ENCODE measurements around the gene PLCB4.

DNA sequence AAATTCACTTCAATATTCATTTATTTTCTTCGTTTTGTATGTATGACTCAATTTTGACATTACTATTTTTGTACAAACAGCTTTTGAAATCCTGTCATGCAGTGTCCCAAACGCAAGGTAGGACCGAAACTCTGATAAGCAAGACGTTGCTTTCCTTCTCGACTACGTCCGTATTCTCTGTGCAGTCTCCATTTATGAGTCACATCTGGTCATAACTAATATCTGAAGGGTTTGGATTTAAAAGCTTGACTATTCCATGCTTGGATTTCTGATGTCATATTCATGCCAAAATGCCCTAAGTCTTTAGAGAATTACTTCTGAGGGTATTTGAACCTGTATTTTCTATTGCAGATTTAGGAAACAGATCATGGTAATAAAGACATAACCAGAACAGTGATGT is 407.8 kb downstream of the PLCB4 start:
- TF ChIP-seq, protein P1, sequence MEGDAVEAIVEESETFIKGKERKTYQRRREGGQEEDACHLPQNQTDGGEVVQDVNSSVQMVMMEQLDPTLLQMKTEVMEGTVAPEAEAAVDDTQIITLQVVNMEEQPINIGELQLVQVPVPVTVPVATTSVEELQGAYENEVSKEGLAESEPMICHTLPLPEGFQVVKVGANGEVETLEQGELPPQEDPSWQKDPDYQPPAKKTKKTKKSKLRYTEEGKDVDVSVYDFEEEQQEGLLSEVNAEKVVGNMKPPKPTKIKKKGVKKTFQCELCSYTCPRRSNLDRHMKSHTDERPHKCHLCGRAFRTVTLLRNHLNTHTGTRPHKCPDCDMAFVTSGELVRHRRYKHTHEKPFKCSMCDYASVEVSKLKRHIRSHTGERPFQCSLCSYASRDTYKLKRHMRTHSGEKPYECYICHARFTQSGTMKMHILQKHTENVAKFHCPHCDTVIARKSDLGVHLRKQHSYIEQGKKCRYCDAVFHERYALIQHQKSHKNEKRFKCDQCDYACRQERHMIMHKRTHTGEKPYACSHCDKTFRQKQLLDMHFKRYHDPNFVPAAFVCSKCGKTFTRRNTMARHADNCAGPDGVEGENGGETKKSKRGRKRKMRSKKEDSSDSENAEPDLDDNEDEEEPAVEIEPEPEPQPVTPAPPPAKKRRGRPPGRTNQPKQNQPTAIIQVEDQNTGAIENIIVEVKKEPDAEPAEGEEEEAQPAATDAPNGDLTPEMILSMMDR (conservative IDR thresholded peaks at IDR 0.05 in 1 of 2, IDR thresholded peaks at IDR 0.05 in 1 of 2; ENCODE audit: low read depth in 1 of 2, low read length in 2 of 2): no peak
- TF ChIP-seq EZH2 (IDR thresholded peaks at IDR 0.05; ENCODE audit: low read length, missing control alignments): no peak

All from fibroblast of lung (primary cell).